PC-3 (cell line): ENCODE data around the gene CASKIN2. TPM values are rescaled to one million over a fixed set of nuclear protein-coding genes. Genes with fewer than 3 reads are reported as not detected.

Source experiments
- ATAC-seq: fragments of 200-7000 bp; cut with Tn5 transposase; 2 replicates; pipeline ENCODE4 v1.9.1; 2020; ENCODE audit warnings: mild to moderate bottlenecking, moderate library complexity
- BruUV-seq: library from RNA; stranded (reverse); fragments of 400-500 nt; replicated peaks from 2 replicates; lab custom pipeline; 2021; lab: Mats Ljungman, UMichigan
- CTCF ChIA-PET: fragments of 300-600 bp; sonication (Branson Sonifier 250); formaldehyde crosslinking; loops from one replicate; lab custom pipeline; 2022; ENCODE audit warnings: antibody characterized with exemption; lab: Charles Lee
- POLR2A ChIA-PET: fragments of 300-600 bp; sonication (Branson Sonifier 250); formaldehyde crosslinking; loops from one replicate; lab custom pipeline; 2022; ENCODE audit warnings: antibody characterized with exemption; ENCODE audit not compliant: unreplicated experiment; lab: Charles Lee
- DNase-seq: peaks from one replicate; pipeline ENCODE4 v3.0.0-alpha.2; 2015
- H2AFZ ChIP-seq: fragments of 300-600 bp; sonication (generic); 2 replicates; pipeline ENCODE4 v1.6.0; 2016; ENCODE audit warnings: antibody characterized with exemption, low read length
- H3F3A ChIP-seq: fragments of 300-600 bp; sonication (generic); one replicate; pipeline ENCODE4 v1.6.0; 2017; ENCODE audit warnings: antibody characterized with exemption, low read length, control low read depth, mild to moderate bottlenecking; ENCODE audit not compliant: unreplicated experiment
- H3K27ac ChIP-seq: fragments of 300-600 bp; sonication (generic); 2 replicates; pipeline ENCODE4 v1.5.1; 2016; ENCODE audit warnings: mild to moderate bottlenecking, low read length
- H3K27me3 ChIP-seq: fragments of 300-600 bp; sonication (generic); 2 replicates; pipeline ENCODE4 v1.6.1; 2016; ENCODE audit warnings: low read length, mixed read lengths
- H3K36me3 ChIP-seq: fragments of 300-600 bp; sonication (generic); 2 replicates; pipeline ENCODE4 v1.6.1; 2016; ENCODE audit warnings: low read depth, mixed run types, low read length, mixed read lengths
- H3K4me1 ChIP-seq: fragments of 300-600 bp; sonication (generic); 2 replicates; pipeline ENCODE4 v1.5.1; 2016; ENCODE audit warnings: low read length; ENCODE audit not compliant: insufficient read depth
- H3K4me2 ChIP-seq: fragments of 300-600 bp; sonication (generic); 2 replicates; pipeline ENCODE4 v1.6.0; 2016; ENCODE audit warnings: low read length
- H3K4me3 ChIP-seq: fragments of 300-600 bp; sonication (generic); 2 replicates; pipeline ENCODE4 v1.5.1; 2016; ENCODE audit warnings: mild to moderate bottlenecking, low read length, mixed read lengths
- H3K79me2 ChIP-seq: fragments of 300-600 bp; sonication (generic); 2 replicates; pipeline ENCODE4 v1.6.1; 2017; ENCODE audit warnings: low read length, mixed read lengths
- H3K9ac ChIP-seq: fragments of 300-600 bp; sonication (generic); 2 replicates; pipeline ENCODE4 v1.6.0; 2016; ENCODE audit warnings: mild to moderate bottlenecking, low read length
- H3K9me2 ChIP-seq: fragments of 300-600 bp; sonication (generic); replicated peaks from 2 replicates; pipeline ENCODE4 v1.6.1; 2016; ENCODE audit warnings: mixed run types, low read length, mixed read lengths
- H3K9me3 ChIP-seq: fragments of 300-600 bp; sonication (generic); 2 replicates; pipeline ENCODE4 v1.6.1; 2016; ENCODE audit warnings: low read length, mixed read lengths
- H4K20me1 ChIP-seq: fragments of 300-600 bp; sonication (generic); 2 replicates; pipeline ENCODE4 v1.6.1; 2016; ENCODE audit warnings: low read length, mixed read lengths
- CTCF ChIP-seq: fragments of 300-600 bp; sonication (generic); conservative IDR thresholded peaks from 2 replicates; pipeline ENCODE4 v1.5.1; 2017; ENCODE audit warnings: antibody characterized with exemption, low read depth, mild to moderate bottlenecking, low read length
- EZH2 ChIP-seq: fragments of 300-600 bp; sonication (generic); IDR thresholded peaks from one replicate; pipeline ENCODE4 v1.6.1; 2017; ENCODE audit warnings: antibody characterized with exemption, mild to moderate bottlenecking, low read length; ENCODE audit not compliant: unreplicated experiment
- EZH2phosphoT487 ChIP-seq: fragments of 300-600 bp; sonication (generic); IDR thresholded peaks from 2 replicates; pipeline ENCODE4 v1.6.1; 2018; ENCODE audit warnings: mild to moderate bottlenecking, antibody characterized with exemption, low read length, borderline replicate concordance
- intact Hi-C: fragments of 100-400 bp; cut with micrococcal nuclease; formaldehyde crosslinking; loops from 2 replicates; pipeline ENCODE4 v1.9.0; 2023
- total RNA-seq: library from RNA; depleted of rRNA; stranded (reverse); fragments of >200 nt; gene quantifications from 2 replicates; pipeline ENCODE4 v1.2.3, GENCODE V29; 2014

CASKIN2 gene
- total RNA-seq, 1 experiment from 2014 or later: 22.0 TPM

- Histone ChIP-seq H3K27me3 (no peaks in the 10 kb centered on the region), H3F3A (no peaks in the 10 kb centered on the region), H3K4me1 (no peaks in the 10 kb centered on the region), H3K9ac (no peak overlapping the region), H3K4me2 (no peak overlapping the region), H2AFZ (no peak overlapping the region), H3K9me2 (no peaks in the 10 kb centered on the region), H3K9me3 (no peaks in the 10 kb centered on the region), H3K4me3 (no peak overlapping the region), H3K36me3 (peaks cover 12% of the 10 kb centered on the region), H4K20me1 (no peaks in the 10 kb centered on the region), H3K79me2 (no peaks in the 10 kb centered on the region), H3K27ac (no peak overlapping the region)
- ChIA-PET POLR2A (interaction anchor here (0.5 kb wide), 1 partner anchor 26 kb away, joined by 3 read pairs; no protein-coding TSS in a partner anchor), CTCF (no interaction called here)
- ATAC-seq: no peak
- no peak for DNase-seq
- no peak for TF ChIP-seq EZH2
- TF ChIP-seq CTCF: no peak
- no peak for TF ChIP-seq EZH2phosphoT487
- intact Hi-C loops: no loop called here
- no TSS peak for BruUV-seq
These were observed 23.7 kb downstream of the CASKIN2 start for GRCh38 chr17:75491680-75492079.

GRCh38 chr17:75490953-75491649 lies 24.2 kb downstream of the CASKIN2 start:
- H3K4me1 ChIP-seq: no peaks in the 10 kb centered on the region
- no peak overlapping the region for H3K27ac ChIP-seq
- H3K4me3 ChIP-seq: no peak overlapping the region
- CTCF ChIA-PET: no interaction called here
- H3K9me2 ChIP-seq: no peaks in the 10 kb centered on the region
- no peaks in the 10 kb centered on the region for H3K9me3 ChIP-seq
- no peaks in the 10 kb centered on the region for H3K79me2 ChIP-seq
- POLR2A ChIA-PET: no interaction called here
- TF ChIP-seq CTCF: no peak
- TF ChIP-seq EZH2phosphoT487: no peak
- no peak for TF ChIP-seq EZH2
- H3K4me2 ChIP-seq: no peak overlapping the region
- H3K36me3 ChIP-seq: peaks cover 12% of the 10 kb centered on the region
- no TSS peak for BruUV-seq
- intact Hi-C loops: no loop called here
- no peaks in the 10 kb centered on the region for H3F3A ChIP-seq
- no peak for DNase-seq
- ATAC-seq: no peak
- H3K9ac ChIP-seq: no peak overlapping the region
- H4K20me1 ChIP-seq: no peaks in the 10 kb centered on the region
- H3K27me3 ChIP-seq: no peaks in the 10 kb centered on the region
- H2AFZ ChIP-seq: no peak overlapping the region

GRCh38 chr17:75490173-75490743 lies 25.1 kb downstream of the CASKIN2 start:
- Histone ChIP-seq H3K27ac (no peak overlapping the region), H3K9me3 (no peaks in the 10 kb centered on the region), H4K20me1 (no peaks in the 10 kb centered on the region), H3F3A (no peaks in the 10 kb centered on the region), H3K9ac (no peak overlapping the region), H3K4me1 (no peaks in the 10 kb centered on the region), H2AFZ (no peak overlapping the region), H3K27me3 (no peaks in the 10 kb centered on the region), H3K79me2 (no peaks in the 10 kb centered on the region), H3K4me2 (no peak overlapping the region), H3K36me3 (peaks cover 12% of the 10 kb centered on the region), H3K4me3 (no peak overlapping the region), H3K9me2 (no peaks in the 10 kb centered on the region)
- no peak for DNase-seq
- no TSS peak for BruUV-seq
- ChIA-PET POLR2A (no interaction called here), CTCF (interaction anchor here (0.6 kb wide), 1 partner anchor 9 kb away, joined by 5 read pairs; no protein-coding TSS in a partner anchor)
- no peak for TF ChIP-seq EZH2phosphoT487
- no peak for TF ChIP-seq EZH2
- no peak for TF ChIP-seq CTCF
- ATAC-seq: no peak; the same call in 1 of the 2 replicates
- intact Hi-C loops: no loop called here
